GM21360 (cell line): ENCODE results near the gene SOX8.

ENCODE experiments used
- ATAC-seq: cut with Tn5 transposase; IDR thresholded peaks from one replicate; pipeline ENCODE4 v1.9.1; 2021; ENCODE audit warnings: mild to moderate bottlenecking, moderate library complexity; ENCODE audit not compliant: unreplicated experiment

Gene SOX8

DNA sequence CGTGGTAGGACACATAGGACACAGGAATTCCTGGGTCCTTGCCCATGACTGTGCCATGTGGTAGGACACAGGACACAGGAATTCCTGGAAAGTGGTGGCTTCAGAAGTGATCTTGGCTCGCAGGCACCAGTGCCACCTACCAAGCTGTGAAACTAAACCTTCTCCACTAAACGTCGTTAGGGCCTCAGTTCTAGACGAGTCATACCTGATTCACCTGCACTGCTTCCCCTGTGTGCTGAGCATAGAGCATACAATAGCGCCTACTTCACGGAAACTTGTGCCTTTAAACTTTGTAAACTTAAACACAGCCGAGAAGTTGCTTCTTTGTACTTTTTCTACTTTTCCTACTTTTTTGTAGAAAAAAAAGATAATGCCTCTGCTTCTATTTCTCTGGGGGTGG lies 4.8 kb downstream of the SOX8 start:
- no peak for ATAC-seq

DNA sequence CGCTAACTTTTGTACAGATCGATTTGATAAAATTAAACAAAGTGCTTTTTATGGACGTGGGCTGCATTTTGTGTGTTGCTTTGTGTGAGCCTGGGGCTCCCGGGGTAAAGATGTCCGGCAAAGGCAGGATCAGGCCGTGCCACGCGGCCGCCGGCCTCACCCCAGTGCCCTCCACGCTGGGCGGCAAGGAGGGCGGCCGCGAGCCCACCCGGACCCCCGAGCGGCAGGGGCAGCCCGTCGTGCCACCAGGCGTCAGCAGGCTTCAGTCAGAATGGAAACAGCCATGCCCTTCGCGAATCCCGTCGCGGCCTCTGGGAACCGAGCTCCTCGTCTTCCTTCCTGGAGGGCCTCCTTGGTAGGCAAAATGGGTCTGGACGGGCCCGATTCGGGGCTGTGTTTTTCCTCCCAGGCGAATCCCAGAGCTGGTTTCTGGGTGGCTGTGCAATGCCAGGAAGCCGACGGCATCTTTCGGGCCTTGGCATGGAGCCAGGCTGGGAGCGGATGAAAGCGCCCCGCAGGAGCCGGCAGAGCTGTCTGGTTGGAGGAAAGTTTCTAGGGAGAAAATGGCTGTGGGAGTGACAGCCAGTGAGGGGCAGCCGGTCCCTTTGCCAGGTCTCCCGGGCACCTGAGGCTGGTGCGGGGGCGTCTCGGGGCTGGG lies 5.5 kb downstream of the SOX8 start:
- ATAC-seq: no peak

DNA sequence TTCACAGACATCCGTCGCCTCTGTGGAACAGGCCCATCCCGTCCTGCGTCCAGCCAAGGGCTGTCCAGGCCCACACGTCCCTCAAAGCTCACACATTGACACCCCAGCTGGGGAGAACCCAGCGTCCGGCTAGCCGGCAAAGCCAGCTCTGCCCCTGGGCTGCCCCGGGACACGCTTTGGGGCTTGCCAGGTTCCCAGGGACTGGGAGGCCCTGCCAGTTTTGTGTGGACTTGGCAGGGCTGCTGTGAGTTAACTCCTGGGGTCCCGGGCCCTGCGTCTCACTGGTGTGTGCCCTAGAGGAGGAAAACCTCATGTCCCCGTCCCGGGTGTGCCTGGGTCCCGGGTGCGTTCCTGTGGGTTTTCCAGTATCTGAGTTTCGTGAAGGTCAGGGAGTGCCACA lies 6.3 kb downstream of the SOX8 start:
- ATAC-seq: no peak

DNA sequence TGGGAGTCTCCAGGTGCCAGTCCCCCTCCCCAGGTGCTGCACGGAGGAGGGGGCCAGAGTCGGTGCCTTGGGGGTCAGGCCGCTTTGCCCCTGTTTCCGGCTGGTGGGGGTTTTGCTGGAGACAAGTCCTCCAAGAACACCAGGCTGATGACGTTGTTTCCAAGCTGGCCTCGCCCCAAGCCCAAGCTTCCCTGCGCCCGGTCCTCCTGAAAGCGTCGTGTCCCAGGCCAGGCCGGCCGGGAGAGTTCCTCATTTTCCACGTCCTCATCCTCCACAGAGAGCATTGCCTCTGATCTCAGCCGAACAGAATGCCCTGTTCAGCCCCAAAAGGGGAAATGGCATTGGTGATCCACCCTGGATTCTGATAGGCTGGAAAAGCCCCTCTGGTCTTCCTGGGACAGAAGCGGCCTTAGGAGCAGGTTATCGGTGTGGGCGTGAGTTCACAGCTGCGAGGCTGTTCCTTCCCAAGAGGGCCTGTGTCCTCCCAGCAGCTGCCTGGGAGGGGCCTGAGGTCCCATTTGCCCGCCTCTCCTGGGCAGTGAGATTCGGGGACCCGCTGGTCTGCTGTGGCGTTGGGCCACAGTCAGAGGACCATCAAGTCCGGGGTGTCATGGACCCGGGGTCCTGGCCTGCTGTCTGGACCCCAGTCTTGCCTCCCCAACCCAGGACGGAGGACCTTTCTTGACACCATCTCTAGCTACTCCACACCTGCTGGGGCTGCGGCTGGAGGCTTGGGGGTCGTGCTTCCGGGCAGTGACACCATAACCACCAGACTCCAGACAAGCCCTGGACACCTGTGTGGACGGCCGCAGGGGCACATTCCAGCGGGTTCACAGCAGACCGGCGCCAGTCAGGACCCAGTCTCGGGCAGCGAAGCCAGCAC lies 7.1 kb downstream of the SOX8 start:
- ATAC-seq: no peak

DNA sequence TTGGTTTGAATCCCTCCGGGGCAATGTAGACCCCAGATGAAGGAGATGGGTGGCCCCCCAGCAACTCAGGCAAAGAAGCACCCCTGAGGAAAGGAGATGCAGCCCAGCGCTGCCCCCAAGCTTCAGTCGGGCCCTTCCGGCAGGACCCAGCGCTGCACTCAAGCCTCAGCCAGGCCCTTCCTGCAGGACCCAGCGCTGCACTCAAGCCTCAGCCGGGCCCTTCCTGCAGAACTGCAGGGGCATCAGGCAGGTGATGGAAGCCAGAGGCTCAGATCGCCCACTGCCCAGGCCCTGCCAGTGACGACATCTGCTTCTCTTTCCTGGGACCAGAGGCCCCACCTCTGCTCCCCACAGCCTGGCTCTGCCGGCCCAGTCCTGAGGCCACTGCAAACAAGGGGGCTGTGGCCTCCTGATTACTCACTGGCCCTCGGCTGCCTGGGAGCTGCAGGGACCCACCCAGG lies 7.8 kb downstream of the SOX8 start:
- no peak for ATAC-seq

DNA sequence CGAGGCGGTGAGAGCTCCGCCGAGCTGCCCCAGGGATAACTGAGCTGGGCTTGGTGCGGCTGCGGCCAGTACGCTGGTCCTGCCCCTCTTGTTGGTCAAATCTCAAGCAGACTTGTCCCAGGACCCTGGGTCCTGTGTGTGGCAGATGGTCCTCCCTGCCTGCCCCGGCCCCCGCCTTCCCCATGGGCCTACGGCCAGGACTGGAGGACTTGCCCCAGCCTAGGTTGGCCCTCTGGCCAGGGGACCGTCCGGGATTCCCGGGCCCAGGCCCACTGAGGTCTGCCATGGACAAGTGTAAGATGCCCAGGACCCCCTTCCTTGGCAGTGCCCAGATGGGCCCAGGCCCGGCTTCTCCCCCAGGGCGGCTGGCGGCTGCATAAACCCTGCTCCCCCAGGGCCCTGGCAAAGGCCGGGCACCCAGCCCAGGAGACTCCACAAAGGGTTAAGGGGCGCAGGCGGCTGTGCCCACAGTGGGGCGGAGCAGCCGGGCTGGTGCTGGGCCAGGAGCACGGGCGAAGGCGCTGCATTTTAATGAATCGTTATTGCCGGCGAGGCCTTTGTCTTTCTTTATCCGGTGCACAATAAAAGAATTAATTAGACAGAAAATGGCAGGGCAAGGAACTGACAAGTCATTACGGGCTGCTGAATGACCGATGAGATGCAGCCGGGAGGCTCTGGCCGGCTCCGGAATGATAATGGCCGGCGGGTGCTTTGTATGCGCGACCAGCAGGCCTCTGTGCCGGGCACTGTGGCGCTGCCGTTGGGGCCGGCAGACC lies 9.1 kb downstream of the SOX8 start:
- ATAC-seq: no peak

DNA sequence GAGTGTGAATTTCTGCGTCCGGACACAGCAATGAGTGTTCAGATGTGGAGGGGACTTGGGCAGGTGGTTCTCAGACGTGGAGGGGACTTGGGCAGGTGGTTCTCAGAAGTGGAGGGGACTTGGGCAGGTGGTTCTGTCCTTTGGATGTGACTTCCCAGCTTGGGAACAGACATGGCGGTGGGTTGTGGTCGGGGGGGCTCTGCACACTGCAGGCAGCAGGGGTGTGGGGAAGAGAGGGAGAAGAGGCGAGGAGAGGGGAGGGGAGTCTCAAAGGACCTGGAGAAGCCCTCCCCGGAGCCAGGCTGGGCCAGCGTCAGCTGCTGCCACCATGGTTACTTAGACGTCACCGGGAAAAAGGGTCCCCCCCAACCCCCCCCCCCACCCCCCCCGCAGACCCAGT lies 9.8 kb downstream of the SOX8 start:
- ATAC-seq: no peak

DNA sequence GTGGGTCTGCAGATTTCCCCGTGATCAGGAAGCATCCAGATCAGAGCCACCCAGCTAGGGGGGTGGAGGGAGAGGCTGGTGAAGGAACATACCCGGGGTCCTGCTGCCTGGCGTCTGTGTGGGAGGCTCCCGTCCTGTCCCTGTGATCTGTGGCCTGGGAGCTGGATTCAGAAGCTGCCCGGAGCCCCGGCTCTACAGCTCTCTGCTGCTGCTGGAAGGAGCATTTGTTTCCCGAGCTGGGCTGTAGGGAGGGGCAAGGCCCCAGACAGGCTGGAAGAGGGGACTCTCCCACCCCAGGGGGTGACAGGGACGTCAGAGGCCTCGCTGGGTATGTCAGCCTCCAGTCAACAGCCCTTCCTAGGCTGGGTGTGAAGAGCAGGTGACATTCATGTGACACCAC lies 10.2 kb downstream of the SOX8 start:
- no peak for ATAC-seq

DNA sequence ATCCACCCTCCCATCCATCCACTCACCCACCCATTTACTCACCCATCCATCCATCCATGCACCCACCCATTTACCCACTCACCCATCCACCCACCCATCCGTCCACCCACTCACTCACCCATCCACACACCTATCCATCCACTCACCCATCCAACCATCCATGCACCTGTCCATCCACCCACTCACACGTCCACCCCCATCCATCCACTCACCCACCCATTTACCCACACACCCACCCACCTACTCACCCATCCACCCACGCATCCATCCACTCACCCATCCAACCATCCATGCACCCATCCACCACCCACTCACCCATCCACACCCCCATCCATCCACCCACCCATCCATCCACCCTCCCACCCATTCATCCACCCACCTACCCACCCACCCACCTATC lies 12.2 kb downstream of the SOX8 start:
- ATAC-seq: no peak

DNA sequence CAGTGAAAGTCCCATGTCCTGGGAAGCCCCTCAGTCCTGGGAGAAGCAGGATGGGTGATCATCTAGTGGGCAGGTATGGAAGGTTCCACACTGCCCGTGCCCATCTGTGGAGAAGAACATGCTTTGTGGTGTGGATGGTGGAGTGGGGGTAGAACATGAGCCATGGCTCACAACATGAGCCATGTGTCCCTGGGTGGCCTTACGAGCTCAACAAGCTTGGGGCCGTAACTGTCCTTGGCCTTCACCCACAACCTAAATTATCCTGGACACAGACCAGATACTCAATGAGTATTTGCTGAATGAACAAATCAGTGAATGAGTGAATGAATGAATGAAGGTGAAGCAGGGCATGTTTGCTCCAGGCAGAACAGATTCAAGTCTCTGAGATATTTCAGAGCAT lies 13.5 kb downstream of the SOX8 start:
- no peak for ATAC-seq

DNA sequence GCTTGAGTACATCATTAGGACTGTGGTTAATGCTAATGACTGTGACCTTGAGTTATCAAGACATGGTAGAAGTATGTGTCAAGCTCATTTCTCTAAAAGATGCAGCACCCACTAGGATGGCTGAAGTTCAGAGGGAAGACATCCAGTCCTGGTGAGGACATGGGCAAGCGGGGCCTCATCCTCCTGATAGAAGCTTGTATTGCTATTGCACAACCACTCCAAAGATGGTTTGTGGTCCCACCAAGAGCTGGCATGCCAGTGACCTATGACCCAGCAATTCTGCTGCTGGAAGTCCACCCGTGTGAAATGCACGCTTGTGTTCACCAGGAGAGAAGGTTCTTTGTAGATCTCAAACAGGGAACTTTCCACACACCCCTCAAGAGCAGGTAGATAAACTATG lies 14.2 kb downstream of the SOX8 start:
- no peak for ATAC-seq

DNA sequence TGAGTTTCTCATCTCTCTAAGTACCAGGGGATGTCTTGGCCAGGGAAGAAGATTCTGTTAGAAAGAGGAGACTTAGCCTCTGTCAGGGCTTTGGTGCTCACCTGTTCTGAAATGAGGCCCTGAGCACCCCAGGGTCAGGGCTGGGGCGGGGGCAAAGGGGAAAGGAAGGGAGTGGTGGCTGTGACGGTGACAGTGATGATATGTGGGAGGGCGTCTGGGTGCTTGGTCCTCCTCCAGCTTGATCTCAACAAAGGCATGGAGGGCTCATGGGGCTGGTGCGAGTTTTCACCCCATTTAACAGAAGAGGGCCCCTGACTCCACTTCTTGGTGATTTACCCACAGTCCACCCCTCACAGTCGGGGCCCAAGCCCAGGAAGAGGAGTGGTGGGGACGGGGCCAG lies 15.1 kb downstream of the SOX8 start:
- no peak for ATAC-seq

DNA sequence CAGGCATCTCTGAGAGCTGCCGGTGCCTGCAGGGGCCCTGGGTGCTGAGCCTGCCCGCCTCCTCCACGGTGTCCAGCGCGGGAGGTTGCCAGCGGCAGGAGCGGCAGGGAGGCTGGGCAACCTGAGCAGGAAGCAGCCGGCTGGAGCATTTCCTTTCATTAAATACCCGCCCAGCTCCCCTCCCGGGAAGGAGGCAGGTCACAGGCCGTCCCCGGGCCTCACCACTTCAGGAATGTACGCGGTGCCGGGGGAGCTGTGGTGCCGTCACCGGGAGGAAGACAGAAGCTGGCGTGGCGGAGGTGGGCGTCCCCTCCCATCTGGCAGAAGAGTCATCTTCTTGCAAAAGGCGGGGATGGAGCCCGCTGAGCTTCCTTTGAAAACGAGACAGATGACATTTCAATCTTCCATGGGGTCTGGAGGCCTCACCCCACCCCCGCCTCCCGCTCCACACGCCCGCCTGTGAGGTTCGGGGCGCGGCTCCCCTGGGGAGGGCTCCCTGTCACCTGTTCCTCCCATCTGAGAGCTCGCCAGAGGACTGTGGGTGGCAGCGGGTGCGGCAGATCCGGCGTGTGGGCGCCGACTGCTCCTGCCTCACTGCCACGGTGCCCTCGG lies 16.0 kb downstream of the SOX8 start:
- ATAC-seq: no peak

DNA sequence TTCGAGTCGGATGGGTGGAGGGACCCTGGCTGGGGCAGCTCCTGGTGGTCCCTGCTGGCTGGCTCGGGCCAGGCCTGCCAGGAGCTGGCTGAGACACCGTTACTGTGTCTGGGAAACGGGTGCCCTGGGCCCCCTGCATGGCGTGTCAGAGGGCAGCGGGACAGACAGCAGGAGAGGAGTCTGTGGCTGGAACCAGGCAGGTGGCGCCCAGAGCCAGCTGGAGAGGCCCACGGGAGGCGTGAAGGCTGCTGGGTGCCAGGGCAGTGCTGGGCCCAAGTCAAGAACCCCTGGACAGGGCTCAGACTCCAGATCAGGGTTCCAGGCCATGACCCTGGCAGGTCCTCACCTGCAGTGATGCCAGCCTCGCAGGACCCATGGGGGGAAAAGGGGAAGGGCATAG lies 16.6 kb downstream of the SOX8 start:
- no peak for ATAC-seq

DNA sequence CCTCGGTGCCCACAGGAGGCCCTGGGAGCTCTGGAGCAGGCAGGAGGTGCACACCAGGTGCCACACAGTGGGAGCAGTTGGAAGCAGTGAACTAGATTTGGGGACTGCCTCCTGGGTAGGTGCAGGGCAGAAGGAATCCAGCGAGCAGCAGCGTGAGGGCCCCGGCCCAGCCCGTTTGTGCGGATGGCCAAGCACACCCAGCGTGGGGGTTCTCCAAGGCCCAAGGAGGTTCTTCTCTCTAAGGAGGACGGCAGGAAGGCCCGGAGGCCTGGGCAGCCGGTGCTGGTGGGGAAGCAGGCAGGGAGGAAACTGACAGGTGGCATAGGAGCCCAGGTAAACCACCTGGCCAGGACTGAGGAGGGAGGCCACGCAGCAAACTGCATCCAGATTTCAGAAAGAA lies 17.0 kb downstream of the SOX8 start:
- ATAC-seq: no peak

DNA sequence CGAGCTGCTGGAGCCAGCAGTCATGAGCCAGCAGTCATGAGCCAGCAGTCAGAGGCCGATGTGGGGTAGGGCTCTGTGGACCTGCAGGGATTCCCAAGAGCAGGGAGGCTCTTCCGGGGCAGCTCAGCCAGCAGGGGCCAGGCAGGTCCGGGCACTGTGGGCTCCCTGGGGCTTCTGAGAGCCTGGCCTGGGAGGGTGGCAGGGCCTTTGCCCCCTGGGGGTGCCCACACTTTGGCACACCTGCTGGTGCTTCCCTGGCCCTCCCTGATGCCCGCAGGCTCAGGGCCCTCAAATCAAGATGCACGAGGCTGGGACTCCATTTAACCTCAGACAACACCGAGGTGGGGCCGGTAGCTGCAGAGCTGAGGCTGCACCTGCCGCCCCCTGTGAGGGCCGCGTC lies 18.1 kb downstream of the SOX8 start:
- ATAC-seq: no peak

DNA sequence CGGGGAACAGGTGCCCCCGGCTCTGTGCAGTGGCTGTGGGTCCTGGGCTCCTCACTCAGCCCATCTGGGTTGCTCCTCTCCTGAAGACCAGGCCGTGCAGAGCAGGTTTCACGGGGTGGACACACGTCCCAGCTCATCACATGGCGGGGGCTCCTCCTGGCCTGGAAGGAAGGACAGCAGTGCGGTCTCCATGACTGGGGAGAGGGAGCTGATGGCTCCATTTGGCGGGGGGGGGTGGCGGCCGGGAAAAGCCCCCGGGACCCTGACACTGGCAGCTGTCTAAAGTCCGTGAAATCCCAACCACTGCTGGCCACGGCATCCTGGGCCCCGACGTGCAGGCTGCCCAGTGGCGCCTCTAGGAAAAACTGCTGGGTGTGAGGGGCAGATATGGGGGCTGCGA lies 19.0 kb downstream of the SOX8 start:
- no peak for ATAC-seq

DNA sequence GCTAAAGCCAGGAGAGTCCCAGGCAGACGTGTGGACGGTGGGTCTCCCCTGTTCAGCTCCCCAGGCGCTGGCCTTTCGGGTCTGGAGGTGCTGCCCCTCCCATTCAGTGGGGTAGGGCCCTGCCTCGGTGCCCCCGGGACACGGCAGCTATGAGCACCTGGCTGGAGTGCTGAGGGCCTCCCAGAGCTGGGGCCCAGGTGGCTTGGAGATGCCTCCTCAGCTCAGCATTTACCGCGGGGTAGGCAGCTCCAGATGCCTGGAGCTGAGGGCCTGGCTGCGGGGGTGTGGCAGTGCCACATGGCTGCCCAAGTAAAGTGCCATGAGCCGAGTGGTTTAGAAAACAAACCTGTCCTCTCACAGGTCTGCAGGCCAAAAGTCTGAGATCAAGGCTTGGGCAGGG lies 19.5 kb downstream of the SOX8 start:
- ATAC-seq: no peak

DNA sequence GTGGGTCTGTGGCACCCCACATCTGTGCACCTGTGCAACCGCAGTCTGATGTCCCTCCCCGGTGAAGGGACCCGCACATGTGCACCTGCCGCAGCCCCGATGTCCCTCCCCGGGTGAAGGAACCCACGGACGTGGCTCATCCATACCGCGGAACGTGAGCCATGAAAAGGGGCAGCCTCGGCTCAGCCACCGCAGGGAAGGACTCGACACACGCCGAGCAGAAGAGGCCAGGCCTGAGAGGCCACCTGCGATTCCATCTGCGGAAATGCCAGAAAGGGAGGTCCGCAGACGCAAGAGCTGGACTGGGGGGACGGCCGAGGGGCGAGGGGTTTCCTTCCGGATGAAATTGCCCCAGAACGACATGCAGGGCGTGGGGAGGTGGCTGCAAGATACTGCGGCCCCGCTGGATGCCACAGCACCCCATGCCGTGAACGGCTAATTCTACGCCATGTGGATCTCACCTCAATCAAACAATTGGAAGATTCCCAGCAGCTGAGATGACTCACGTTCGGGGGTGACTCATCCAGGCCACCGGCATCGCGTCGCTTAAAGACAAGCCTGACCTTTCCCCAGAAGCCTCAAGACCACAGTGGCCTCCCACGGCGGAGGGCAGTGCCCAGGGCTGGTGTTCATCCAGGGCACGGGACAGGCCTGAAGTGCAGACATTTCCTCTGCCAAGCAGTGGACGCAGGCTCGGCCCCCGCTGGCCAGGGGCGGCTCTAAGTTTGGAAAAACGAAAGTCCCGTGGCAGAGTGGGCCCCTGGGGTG lies 21.0 kb downstream of the SOX8 start:
- no peak for ATAC-seq
